ENCODE data around the gene ARID1A.
"Not testable (repeated sequence)": the region's sequence is repeated elsewhere in the genome, so short reads cannot be mapped to it uniquely, and the experiment has no call there.

The ARID1A gene

GRCh38 chr1:26788515-26788785 lies 92.6 kb downstream of the ARID1A start:
- DNase-seq: no peak

- DNase-seq: peak; percentile 89
Measured at GRCh38 chr1:26788836-26789611, 93.2 kb downstream of the ARID1A start.

DNA sequence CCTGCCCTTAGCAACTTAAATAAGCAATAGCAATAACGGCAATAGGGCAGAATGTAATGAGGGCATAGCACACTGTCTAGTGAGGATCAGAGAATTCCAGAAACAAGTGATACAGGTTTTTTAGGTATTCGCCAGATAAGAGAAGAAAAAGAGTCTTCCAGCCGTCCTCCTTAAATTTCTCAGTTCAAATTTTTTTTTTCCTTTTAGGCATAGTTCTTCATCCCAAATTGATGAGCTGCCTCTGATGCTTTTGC lies 93.7 kb downstream of the ARID1A start:
- no peak for DNase-seq

GRCh38 chr1:26789931-26790330 lies 94.1 kb downstream of the ARID1A start:
- no peak for DNase-seq

DNA sequence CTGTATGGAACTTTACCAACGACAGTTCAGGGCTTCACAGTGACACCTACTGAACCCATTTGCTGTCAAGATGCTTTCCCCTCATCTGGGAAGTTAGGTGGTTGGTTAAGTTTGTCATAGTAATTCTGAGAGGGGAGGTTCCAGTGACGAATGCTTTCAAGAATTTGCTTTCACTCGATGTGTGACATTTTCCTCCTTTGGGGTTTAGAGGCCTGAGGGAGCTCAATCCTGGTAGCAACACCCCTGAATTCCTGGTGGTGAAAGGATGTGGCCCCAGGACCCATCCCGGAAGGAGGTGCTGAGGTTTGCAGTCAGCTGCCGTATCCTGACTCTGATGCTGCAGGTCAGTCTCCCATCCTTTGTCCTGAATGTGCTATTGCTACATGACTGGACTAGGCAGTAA lies 94.7 kb downstream of the ARID1A start:
- no peak for DNase-seq

- DNase-seq: no peak
Measured at GRCh38 chr1:26791148-26791547, 95.3 kb downstream of the ARID1A start.

DNA sequence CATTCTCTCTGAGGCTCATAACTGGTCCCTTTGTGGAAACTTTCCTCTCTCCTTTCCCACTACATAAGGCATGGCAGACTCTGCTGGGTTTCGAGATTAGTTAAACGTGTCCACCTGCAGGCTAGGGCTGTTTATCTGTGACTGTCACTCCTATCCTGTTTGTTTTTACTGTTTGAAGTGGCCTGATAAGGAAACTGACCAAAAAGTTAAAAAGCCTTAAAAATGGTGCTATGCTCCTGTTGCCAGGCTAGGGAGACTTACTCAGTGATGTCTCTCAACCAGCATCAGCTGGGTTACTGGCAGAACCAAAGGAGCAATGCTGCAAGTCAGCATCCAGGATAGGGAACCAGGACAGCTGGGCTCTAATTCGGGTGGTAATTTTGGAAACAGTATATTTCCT lies 95.8 kb downstream of the ARID1A start:
- DNase-seq: no peak

GRCh38 chr1:26792924-26793323 lies 97.1 kb downstream of the ARID1A start:
- no peak for DNase-seq

DNA sequence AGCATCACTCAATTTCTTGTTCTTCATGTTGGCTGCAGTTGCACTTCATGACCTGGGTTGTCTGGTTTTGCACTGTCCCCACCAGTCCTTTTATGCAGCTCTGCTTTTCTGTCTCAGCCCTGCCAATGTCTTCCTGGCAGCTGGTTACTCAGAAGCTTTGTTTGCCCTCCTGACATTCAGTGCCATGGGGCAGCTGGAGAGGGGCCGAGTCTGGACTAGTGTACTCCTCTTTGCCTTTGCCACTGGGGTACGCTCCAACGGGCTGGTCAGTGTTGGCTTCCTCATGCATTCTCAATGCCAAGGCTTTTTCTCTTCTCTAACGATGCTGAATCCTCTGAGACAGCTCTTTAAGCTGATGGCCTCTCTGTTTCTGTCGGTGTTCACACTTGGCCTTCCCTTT lies 98.6 kb downstream of the ARID1A start:
- DNase-seq: no peak

- DNase-seq: no peak
Measured at GRCh38 chr1:26797627-26798026, 101.8 kb downstream of the ARID1A start.

DNA sequence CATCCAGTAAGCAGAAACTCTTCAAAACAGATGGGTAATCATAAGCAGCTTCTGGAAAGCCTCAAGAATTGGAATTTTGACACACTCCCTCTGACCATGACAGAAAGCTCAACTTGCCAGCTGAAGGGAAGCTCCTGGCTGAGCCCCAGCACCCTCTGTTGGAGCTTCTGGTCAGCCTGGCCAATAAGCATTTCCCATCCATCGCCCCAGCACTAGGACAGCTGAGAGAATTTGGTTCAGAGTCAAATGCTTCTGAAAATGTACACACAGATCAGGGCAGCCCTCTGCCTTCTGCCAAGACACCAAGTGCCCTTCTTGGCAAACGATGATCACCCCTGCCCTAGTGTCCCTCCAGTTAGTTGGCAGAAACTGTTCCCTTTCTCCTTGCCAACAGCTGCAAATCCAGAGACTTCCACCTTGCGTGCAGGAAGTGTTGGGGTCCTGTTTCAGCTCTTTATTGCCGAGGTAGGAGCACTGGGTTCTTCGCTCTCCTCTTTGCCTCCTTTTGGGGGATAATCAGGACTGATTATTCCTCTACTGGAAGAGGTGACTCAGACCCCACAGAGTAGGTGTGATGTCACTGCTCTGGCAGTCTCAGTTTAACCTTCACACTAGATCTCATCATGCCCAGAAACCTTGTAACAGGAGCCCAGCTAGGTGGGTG lies 103.8 kb downstream of the ARID1A start:
- peak; percentile 67 for DNase-seq

- not testable (repeated sequence) for DNase-seq
Measured at GRCh38 chr1:26803932-26804331, 108.1 kb downstream of the ARID1A start.

DNA sequence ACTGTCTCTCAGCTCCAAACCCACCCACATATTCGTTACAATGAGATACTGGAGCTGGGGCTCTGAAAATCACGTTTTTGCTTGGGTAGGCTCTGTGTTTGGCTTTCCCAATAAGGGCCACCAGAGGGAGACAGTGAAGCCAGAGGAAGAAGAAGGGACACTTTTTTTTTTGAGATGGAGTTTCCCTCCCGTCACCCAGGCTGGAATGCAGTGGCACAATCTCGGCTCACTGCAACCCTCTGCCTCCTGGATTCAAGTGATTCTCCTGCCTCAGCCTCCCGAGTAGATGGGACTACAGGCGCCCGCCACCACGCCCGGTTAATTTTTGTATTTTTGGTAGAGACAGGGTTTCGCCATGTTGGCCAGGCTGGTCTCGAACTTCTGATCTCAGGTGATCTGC lies 114.3 kb downstream of the ARID1A start:
- peak; percentile 71 for DNase-seq

DNA sequence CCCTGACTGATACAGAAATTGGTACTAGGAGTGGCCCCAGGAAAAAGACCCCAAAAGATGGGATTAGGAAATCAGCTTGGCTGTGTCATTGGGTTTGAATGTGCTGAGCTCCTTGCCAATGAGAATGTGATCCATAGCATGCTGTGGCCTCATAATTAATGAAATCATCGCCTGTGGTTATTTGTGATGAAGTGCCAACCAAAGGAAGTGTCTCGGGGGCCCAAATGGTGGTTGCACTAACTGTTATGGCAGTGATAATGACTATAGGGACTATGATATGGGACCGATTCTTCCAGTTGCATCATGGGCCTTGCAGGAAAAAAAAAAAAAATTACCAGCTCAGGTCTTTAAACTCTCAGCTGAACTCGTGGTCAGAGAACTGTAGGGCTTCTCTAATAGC lies 115.2 kb downstream of the ARID1A start:
- DNase-seq: no peak

- peak; percentile 30 for DNase-seq
Measured at GRCh38 chr1:26811708-26812107, 115.9 kb downstream of the ARID1A start.

DNA sequence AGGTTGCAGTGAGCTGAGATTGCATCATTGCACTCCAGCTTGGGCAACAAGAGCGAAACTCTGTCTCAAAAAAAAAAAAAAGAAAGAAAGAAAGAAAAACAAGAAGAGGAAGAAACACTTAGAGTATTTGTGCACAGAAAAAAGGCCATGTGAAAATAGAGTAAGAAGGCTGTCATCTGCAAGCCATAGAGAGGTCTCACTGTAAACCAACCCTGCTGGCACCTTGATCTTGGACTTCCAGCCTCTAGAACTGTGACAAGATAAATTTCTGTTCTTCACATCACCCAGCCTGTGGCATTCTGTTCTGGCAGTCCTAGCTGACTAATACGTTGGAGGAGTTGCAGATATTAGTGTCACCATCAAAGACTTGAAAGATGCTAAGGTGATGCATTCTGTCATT lies 118.6 kb downstream of the ARID1A start:
- DNase-seq: no peak

GRCh38 chr1:26814893-26815292 lies 119.1 kb downstream of the ARID1A start:
- DNase-seq: no peak

- DNase-seq: no peak
Measured at GRCh38 chr1:26820784-26821269, 125.0 kb downstream of the ARID1A start.

GRCh38 chr1:26822737-26823395 lies 127.1 kb downstream of the ARID1A start:
- DNase-seq: no peak

GRCh38 chr1:26824731-26825130 lies 128.9 kb downstream of the ARID1A start:
- no peak for DNase-seq

DNA sequence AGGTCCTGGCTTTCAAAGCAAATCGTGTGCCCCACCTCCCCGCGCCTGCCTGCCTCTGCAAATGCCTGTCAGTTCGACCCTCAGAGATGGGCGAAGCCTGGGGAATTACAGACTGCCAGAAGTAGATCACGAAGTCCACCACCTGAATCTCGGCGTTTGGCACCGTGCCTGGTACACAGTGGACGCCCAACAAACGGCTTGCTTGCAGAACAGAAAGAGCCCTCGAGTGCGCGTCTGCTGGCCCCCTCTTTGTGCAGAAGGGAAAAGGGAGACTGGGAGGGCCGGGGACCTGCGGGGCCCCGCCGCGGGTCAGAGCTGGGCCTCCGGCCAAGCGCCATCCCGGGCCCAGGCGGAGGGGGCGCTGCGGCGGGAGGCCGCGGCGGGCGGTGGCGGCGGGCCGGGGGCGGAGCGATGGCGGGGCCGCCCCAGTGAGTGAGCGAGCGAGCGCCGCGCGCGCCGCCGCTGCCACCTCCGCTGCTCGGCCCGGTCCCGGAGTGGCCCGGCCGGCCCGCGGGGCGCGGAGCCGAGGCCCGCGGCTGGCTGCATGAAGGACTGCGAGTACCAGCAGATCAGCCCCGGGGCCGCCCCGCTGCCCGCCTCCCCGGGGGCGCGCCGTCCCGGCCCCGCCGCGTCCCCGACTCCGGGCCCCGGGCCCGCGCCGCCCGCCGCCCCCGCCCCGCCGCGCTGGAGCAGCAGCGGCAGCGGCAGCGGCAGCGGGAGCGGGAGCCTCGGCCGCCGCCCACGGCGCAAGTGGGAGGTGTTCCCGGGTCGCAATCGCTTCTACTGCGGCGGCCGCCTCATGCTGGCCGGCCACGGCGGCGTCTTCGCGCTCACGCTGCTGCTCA lies 130.7 kb downstream of the ARID1A start, which contains the start of gene ZDHHC18:
Gene ZDHHC18 (plus strand): TSS at position 428 of the 845 bp plus-strand sequence. CDS start 117 bp downstream, at position 545.
- peak; percentile 68 for DNase-seq

DNA sequence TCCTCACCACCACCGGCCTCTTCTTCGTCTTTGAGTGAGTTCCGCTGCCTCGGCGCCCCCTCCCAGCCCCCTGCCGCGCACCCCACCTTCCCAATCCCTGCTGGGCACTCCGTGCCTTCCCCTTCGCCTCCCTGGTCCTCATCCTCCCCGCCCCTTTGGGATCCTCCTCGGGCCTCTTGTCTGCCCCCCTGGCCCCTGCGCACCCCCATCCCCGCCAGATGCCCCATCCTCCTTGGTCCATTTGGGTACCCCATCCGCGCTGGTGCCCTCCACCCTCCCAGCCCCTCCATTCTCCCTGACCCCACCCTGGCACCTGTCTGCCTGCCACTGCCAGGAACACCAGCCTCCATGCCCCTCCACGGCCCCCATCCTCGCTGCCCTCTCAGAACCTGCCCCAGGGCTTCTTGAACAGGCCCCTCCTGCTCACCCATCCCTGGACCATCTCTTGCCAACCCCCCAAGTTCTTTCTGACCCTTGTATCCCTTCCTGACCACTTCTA lies 131.3 kb downstream of the ARID1A start:
- DNase-seq: no peak

- DNase-seq: no peak
Measured at GRCh38 chr1:26827663-26828062, 131.8 kb downstream of the ARID1A start.
